ENCODE results near the gene RBPJL.
A peak's percentile ranks its signal among the peaks of the same experiment; 100 is the strongest.

Gene RBPJL

GRCh38 chr20:45363611-45364492, 57.2 kb downstream of the RBPJL start:
- no peak for DNase-seq

- DNase-seq = peak; percentile 50
Observed at GRCh38 chr20:45365444-45365970, 58.9 kb downstream of the RBPJL start.

- DNase-seq = no peak
Observed at GRCh38 chr20:45366192-45366591, 59.6 kb downstream of the RBPJL start.

- peak; percentile 30 for DNase-seq
Observed at GRCh38 chr20:45366631-45367030, 60.0 kb downstream of the RBPJL start.

- peak; percentile 4 for DNase-seq
Observed at GRCh38 chr20:45367126-45367525, 60.5 kb downstream of the RBPJL start.

Data from activated CD8-positive, alpha-beta memory T cell treated with anti-CD3 and anti-CD28 coated beads for 24 hours (primary cell).